Endodermal cell (in vitro differentiated cells): ENCODE measurements around the gene TMEM131L. TPM values are rescaled to one million over a fixed set of nuclear protein-coding genes. Genes with fewer than 3 reads are reported as not detected.

Experiments
- DNase-seq: peaks from one replicate; pipeline ENCODE4 v3.0.0-alpha.2; 2017
- H3K27ac ChIP-seq: 2 replicates; pipeline ENCODE4 v1.5.1; 2013; ENCODE audit warnings: mild to moderate bottlenecking, low read depth, low read length, moderate library complexity
- H3K27me3 ChIP-seq: 2 replicates; pipeline ENCODE4 v1.6.1; 2013; ENCODE audit warnings: mild to moderate bottlenecking, low read length, moderate library complexity; ENCODE audit not compliant: insufficient read depth, control insufficient read depth, poor library complexity, severe bottlenecking
- H3K36me3 ChIP-seq: 2 replicates; pipeline ENCODE4 v1.7.0; 2013; ENCODE audit warnings: mild to moderate bottlenecking, low read length, moderate library complexity; ENCODE audit not compliant: control insufficient read depth, insufficient read depth
- H3K4me1 ChIP-seq: one replicate; pipeline ENCODE4 v1.7.0; 2013; ENCODE audit warnings: low read length; ENCODE audit not compliant: control insufficient read depth, insufficient read depth
- H3K4me3 ChIP-seq: 2 replicates; pipeline ENCODE4 v1.5.1; 2013; ENCODE audit warnings: mild to moderate bottlenecking, low read length, moderate library complexity
- H3K9ac ChIP-seq: 2 replicates; pipeline ENCODE4 v1.6.1; 2013; ENCODE audit warnings: mild to moderate bottlenecking, low read length, moderate library complexity; ENCODE audit not compliant: poor library complexity, severe bottlenecking; ENCODE audit errors: extremely low read depth
- H3K9me3 ChIP-seq: 2 replicates; pipeline ENCODE4 v1.6.1; 2013; ENCODE audit warnings: mild to moderate bottlenecking, low read length, moderate library complexity; ENCODE audit not compliant: control insufficient read depth
- H3K27ac Mint-ChIP-seq: 2 replicates; pipeline ENCODE4 v1.8.0; 2020; ENCODE audit warnings: mixed read lengths
- H3K27me3 Mint-ChIP-seq: 2 replicates; pipeline ENCODE4 v1.8.0; 2021; ENCODE audit warnings: mild to moderate bottlenecking, mixed read lengths; ENCODE audit not compliant: insufficient read depth
- H3K36me3 Mint-ChIP-seq: 2 replicates; pipeline ENCODE4 v1.8.0; 2020; ENCODE audit warnings: low read depth, mixed read lengths
- H3K4me1 Mint-ChIP-seq: 2 replicates; pipeline ENCODE4 v1.8.0; 2020; ENCODE audit warnings: mixed read lengths
- H3K4me3 Mint-ChIP-seq: 2 replicates; pipeline ENCODE4 v1.8.0; 2020; ENCODE audit warnings: mild to moderate bottlenecking, moderate library complexity, mixed read lengths
- H3K9me3 Mint-ChIP-seq: 2 replicates; pipeline ENCODE4 v1.8.0; 2020; ENCODE audit warnings: mild to moderate bottlenecking, mixed read lengths
- WGBS, 2 experiments: methylation state at CpG; one replicate each; pipeline versions ENCODE4 v1.1.5 to v1.1.7; 2013; ENCODE audit warnings: missing lambda C conversion rate in 2 of 2, mixed read lengths in 1 of 2; ENCODE audit not compliant: insufficient coverage in 1 of 2, insufficient read length in 1 of 2; 5-methylcytosine and 5-hydroxymethylcytosine counted together
- total RNA-seq, 2 donors: library from RNA; stranded (reverse); fragmentation: NEBNext Ultra II Directional in 1 of 2; extraction: Animal tissue kit (Norgen Biotek cat#: 25700) in 1 of 2; gene quantifications; 2 replicates in 1 of 2; 3 replicates in 1 of 2; pipeline ENCODE4 v1.2.1, GENCODE V29; 2021
- TF ChIP-seq, protein P1 (sequence below): fragments of 200-600 bp; sonication (generic); conservative IDR thresholded peaks from 2 replicates; pipeline ENCODE4 v1.5.0; 2021; ENCODE audit warnings: antibody characterized with exemption, mild to moderate bottlenecking

TMEM131L gene
- total RNA-seq, 2 donors from 2014 or later, result 6.2 to 10.8 TPM

GRCh38 chr4:153514001-153514526, 47.9 kb downstream of the TMEM131L start:
- Mint-ChIP-seq H3K27ac (no peak overlapping the region), H3K9me3 (peaks cover 12% of the 10 kb centered on the region), H3K27me3 (peaks cover 20% of the 10 kb centered on the region), H3K4me3 (no peak overlapping the region), H3K36me3 (peaks cover 5% of the 10 kb centered on the region), H3K4me1 (peaks cover 17% of the 10 kb centered on the region)
- 86 to 90% methylated on average over 3 of the region's 3 CpGs for WGBS, 2 experiments
- Histone ChIP-seq H3K9me3 (peaks cover 6% of the 10 kb centered on the region), H3K27me3 (peaks cover 10% of the 10 kb centered on the region), H3K9ac (no peak overlapping the region), H3K4me1 (no peaks in the 10 kb centered on the region), H3K27ac (no peak overlapping the region), H3K36me3 (no peaks in the 10 kb centered on the region), H3K4me3 (no peak overlapping the region)
- DNase-seq, result no peak
- TF ChIP-seq, protein P1, sequence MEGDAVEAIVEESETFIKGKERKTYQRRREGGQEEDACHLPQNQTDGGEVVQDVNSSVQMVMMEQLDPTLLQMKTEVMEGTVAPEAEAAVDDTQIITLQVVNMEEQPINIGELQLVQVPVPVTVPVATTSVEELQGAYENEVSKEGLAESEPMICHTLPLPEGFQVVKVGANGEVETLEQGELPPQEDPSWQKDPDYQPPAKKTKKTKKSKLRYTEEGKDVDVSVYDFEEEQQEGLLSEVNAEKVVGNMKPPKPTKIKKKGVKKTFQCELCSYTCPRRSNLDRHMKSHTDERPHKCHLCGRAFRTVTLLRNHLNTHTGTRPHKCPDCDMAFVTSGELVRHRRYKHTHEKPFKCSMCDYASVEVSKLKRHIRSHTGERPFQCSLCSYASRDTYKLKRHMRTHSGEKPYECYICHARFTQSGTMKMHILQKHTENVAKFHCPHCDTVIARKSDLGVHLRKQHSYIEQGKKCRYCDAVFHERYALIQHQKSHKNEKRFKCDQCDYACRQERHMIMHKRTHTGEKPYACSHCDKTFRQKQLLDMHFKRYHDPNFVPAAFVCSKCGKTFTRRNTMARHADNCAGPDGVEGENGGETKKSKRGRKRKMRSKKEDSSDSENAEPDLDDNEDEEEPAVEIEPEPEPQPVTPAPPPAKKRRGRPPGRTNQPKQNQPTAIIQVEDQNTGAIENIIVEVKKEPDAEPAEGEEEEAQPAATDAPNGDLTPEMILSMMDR, result no peak

DNA sequence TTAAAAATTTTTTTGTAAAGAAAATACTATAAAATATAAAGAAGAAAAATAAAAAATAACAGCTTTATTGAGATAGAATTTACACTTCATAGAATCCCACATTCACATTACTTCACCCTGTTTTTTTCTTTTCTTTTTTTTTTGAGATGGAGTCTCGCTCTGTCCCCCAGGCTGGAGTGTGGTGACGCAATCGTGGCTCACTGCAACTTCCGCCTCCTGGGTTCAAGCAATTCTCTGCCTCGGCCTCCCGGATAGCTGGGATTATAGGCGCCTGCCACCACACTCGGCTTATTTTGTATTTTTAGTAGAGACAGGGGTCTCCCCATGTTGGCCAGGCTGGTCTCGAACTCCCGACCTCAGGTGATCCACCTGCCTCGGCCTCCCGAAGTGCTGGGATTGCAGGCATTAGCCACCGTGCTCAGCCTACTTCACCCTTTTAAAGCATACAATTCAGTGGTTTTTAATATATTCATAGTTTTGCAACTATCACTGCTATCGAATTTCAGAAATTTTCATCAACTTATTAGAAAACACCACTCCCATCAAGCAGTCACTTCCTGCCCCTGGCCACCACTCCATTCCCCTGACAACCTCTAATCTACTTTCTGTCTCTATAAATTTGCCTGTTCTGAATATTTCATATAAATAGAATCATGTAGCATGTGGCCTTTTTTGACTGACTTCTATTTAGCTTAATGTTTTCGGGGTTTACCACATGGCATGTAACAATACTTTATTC, 48.7 kb downstream of the TMEM131L start:
- Histone ChIP-seq H3K4me1 (no peaks in the 10 kb centered on the region), H3K4me3 (no peak overlapping the region), H3K27me3 (peaks cover 2% of the 10 kb centered on the region), H3K36me3 (no peaks in the 10 kb centered on the region), H3K9ac (no peak overlapping the region), H3K27ac (no peak overlapping the region), H3K9me3 (peaks cover 6% of the 10 kb centered on the region)
- Mint-ChIP-seq H3K4me1 (peaks cover 21% of the 10 kb centered on the region), H3K4me3 (no peak overlapping the region), H3K27me3 (peaks cover 12% of the 10 kb centered on the region), H3K36me3 (peaks cover 5% of the 10 kb centered on the region), H3K27ac (no peak overlapping the region), H3K9me3 (peaks cover 12% of the 10 kb centered on the region)
- TF ChIP-seq, protein P1, result no peak
- no peak for DNase-seq
- 91 to 95% methylated on average over 13 to 15 of the region's 15 CpGs for WGBS, 2 experiments

GRCh38 chr4:153517159-153517558, 51.0 kb downstream of the TMEM131L start:
- Histone ChIP-seq H3K4me3 (no peak overlapping the region), H3K27ac (peak overlapping the region; percentile 22), H3K36me3 (no peaks in the 10 kb centered on the region), H3K4me1 (no peaks in the 10 kb centered on the region), H3K27me3 (no peaks in the 10 kb centered on the region), H3K9ac (no peak overlapping the region), H3K9me3 (no peaks in the 10 kb centered on the region)
- Mint-ChIP-seq H3K4me3 (no peak overlapping the region), H3K4me1 (peaks cover 20% of the 10 kb centered on the region), H3K27ac (no peak overlapping the region), H3K36me3 (no peaks in the 10 kb centered on the region), H3K9me3 (no peaks in the 10 kb centered on the region), H3K27me3 (peaks cover 3% of the 10 kb centered on the region)
- TF ChIP-seq, protein P1, result no peak
- no peak for DNase-seq
- WGBS, 2 experiments, result 100% methylated on average over 2 of the region's 3 CpGs; no CpG with 5 or more reads in 1 of the 2 experiments
